ENCODE results near the gene TBX20. TPM values are rescaled to one million over a fixed set of nuclear protein-coding genes. Genes with fewer than 3 reads are reported as not detected.

The TBX20 gene
- total RNA-seq, 1 experiment from 2014 or later, result not detected

GRCh38 chr7:35249537-35249907, 4.4 kb downstream of the TBX20 start:
- no peaks in the 10 kb centered on the region for H4K20me1 ChIP-seq (ENCODE audit: control insufficient read depth, insufficient read depth, insufficient read length)
- no peaks in the 10 kb centered on the region for H3K79me2 ChIP-seq (ENCODE audit: insufficient read depth, low read length)
- H3K9ac ChIP-seq (ENCODE audit: extremely low read depth, insufficient read length, low read length), result no peak overlapping the region
- H3K18ac ChIP-seq (ENCODE audit: insufficient read length, low read depth, low read length), result no peak overlapping the region
- no peak overlapping the region for H3K56ac ChIP-seq (ENCODE audit: insufficient read length, low read depth, low read length)
- DNase-seq, result peak; percentile 68
- no peak overlapping the region for H2AK5ac ChIP-seq (ENCODE audit: insufficient read length, low read length)
- H3K79me1 ChIP-seq (ENCODE audit: insufficient read depth, low read depth, low read length, poor library complexity, severe bottlenecking), result no peaks in the 10 kb centered on the region
- H3K27ac Mint-ChIP-seq, result no peak overlapping the region
- H3K27ac ChIP-seq (ENCODE audit: insufficient read length, low read depth, low read length), result no peak overlapping the region
- H3K27me3 Mint-ChIP-seq (ENCODE audit: low read depth), result peaks cover 93% of the 10 kb centered on the region
- H3K23me2 ChIP-seq (ENCODE audit: insufficient read length, low read depth, low read length, poor library complexity, severe bottlenecking), result peaks cover 24% of the 10 kb centered on the region
- H3T11ph ChIP-seq (ENCODE audit: low read length), result no peak overlapping the region
- H3K4me1 Mint-ChIP-seq, result peaks cover 22 to 32% of the 10 kb centered on the region in 2 experiments
- no peak overlapping the region for H3K14ac ChIP-seq (ENCODE audit: insufficient read depth, low read length)
- peaks cover 48% of the 10 kb centered on the region for H3K27me3 ChIP-seq (ENCODE audit: insufficient read depth, low read length)
- H2BK5ac ChIP-seq (ENCODE audit: insufficient read length, low read length), result no peak overlapping the region
- no peak overlapping the region for H2BK15ac ChIP-seq (ENCODE audit: low read depth, low read length)
- no peak overlapping the region for H3K23ac ChIP-seq (ENCODE audit: insufficient read length, low read depth, low read length)
- H3K36me3 Mint-ChIP-seq (ENCODE audit: insufficient read depth in 1 of 3, low read depth in 3 of 3), result no peaks in the 10 kb centered on the region
- H4K8ac ChIP-seq (replicated peaks; ENCODE audit: insufficient read length, low read depth, low read length), result no peak overlapping the region
- no peak overlapping the region for H4K5ac ChIP-seq (ENCODE audit: insufficient read length, low read depth, low read length)
- H2AFZ ChIP-seq (ENCODE audit: low read length), result peak overlapping the region; percentile 34
- no peak overlapping the region for H2BK12ac ChIP-seq (ENCODE audit: insufficient read length, low read depth, low read length)
- peak overlapping the region; percentile 60 to 87 for H3K4me3 Mint-ChIP-seq
- WGBS (ENCODE audit: extremely low coverage, insufficient read length, low lambda C conversion rate), result no CpG with 5 or more reads among the region's 5 CpGs
- no peak overlapping the region for H4K91ac ChIP-seq (ENCODE audit: insufficient read length, low read depth, low read length)
- H2BK20ac ChIP-seq (ENCODE audit: low read depth, low read length, poor library complexity, severe bottlenecking), result no peak overlapping the region
- H2BK120ac ChIP-seq (ENCODE audit: low read depth, low read length, poor library complexity, severe bottlenecking), result no peak overlapping the region
- no peak for TF ChIP-seq CTCF (conservative IDR thresholded peaks at IDR 0.05)
- H3K4me1 ChIP-seq (ENCODE audit: insufficient read depth, low read length), result no peaks in the 10 kb centered on the region
- H3K4me2 ChIP-seq (ENCODE audit: insufficient read depth, insufficient read length, low read length), result peak overlapping the region; percentile 89
- peaks cover 0 to 7% of the 10 kb centered on the region in 2 experiments; a peak in 2 of 5 replicates for H3K9me3 Mint-ChIP-seq
- H3K4ac ChIP-seq (ENCODE audit: low read depth, low read length), result no peak overlapping the region
- no peaks in the 10 kb centered on the region for H3K9me3 ChIP-seq (ENCODE audit: control insufficient read depth, low read depth, low read length)
